Measurements from ENCODE around the gene ZNF292.

ZNF292 gene

GRCh38 chr6:87210979-87211378 is 55.6 kb downstream of the ZNF292 start:
- TF ChIP-seq FOXP2 (optimal IDR thresholded peaks at IDR 0.05; ENCODE audit: control extremely low read depth, extremely low read length, insufficient read depth) (no peak), EZH2 (IDR thresholded peaks at IDR 0.05) (no peak), POLR2AphosphoS5 (IDR thresholded peaks at IDR 0.05; ENCODE audit: borderline replicate concordance, low read depth, low read length) (no peak)
- Histone ChIP-seq H3K9ac (ENCODE audit: insufficient read length) (no peak overlapping the region), H3K27ac (no peak overlapping the region), H3K9me3 (ENCODE audit: low read depth, low read length) (no peaks in the 10 kb centered on the region), H3K4me3 (no peak overlapping the region), H3K36me3 (ENCODE audit: insufficient read depth, low read length) (peaks cover 21% of the 10 kb centered on the region)
- no peak for DNase-seq (ENCODE audit: low read depth, low spot score)

- no peaks in the 10 kb centered on the region for H3K9me3 ChIP-seq (ENCODE audit: low read depth, low read length)
- no peak for TF ChIP-seq EZH2 (IDR thresholded peaks at IDR 0.05)
- TF ChIP-seq POLR2AphosphoS5 (IDR thresholded peaks at IDR 0.05; ENCODE audit: borderline replicate concordance, low read depth, low read length): no peak
- TF ChIP-seq FOXP2 (optimal IDR thresholded peaks at IDR 0.05; ENCODE audit: control extremely low read depth, extremely low read length, insufficient read depth): no peak
- no peak overlapping the region for H3K4me3 ChIP-seq
- peaks cover 29% of the 10 kb centered on the region for H3K36me3 ChIP-seq (ENCODE audit: insufficient read depth, low read length)
- H3K9ac ChIP-seq (ENCODE audit: insufficient read length): no peak overlapping the region
- no peak overlapping the region for H3K27ac ChIP-seq
- no peak for DNase-seq (ENCODE audit: low read depth, low spot score)
Measured at GRCh38 chr6:87212596-87212995, 57.2 kb downstream of the ZNF292 start.

GRCh38 chr6:87213364-87213763 is 58.0 kb downstream of the ZNF292 start:
- peaks cover 35% of the 10 kb centered on the region for H3K36me3 ChIP-seq (ENCODE audit: insufficient read depth, low read length)
- no peak overlapping the region for H3K27ac ChIP-seq
- no peak overlapping the region for H3K4me3 ChIP-seq
- no peak for DNase-seq (ENCODE audit: low read depth, low spot score)
- H3K9me3 ChIP-seq (ENCODE audit: low read depth, low read length): no peaks in the 10 kb centered on the region
- H3K9ac ChIP-seq (ENCODE audit: insufficient read length): no peak overlapping the region
- no peak for TF ChIP-seq EZH2 (IDR thresholded peaks at IDR 0.05)
- no peak for TF ChIP-seq FOXP2 (optimal IDR thresholded peaks at IDR 0.05; ENCODE audit: control extremely low read depth, extremely low read length, insufficient read depth)
- TF ChIP-seq POLR2AphosphoS5 (IDR thresholded peaks at IDR 0.05; ENCODE audit: borderline replicate concordance, low read depth, low read length): no peak

- no peak for DNase-seq (ENCODE audit: low read depth, low spot score)
- Histone ChIP-seq H3K9ac (ENCODE audit: insufficient read length) (no peak overlapping the region), H3K27ac (no peak overlapping the region), H3K4me3 (no peak overlapping the region), H3K9me3 (ENCODE audit: low read depth, low read length) (no peaks in the 10 kb centered on the region), H3K36me3 (ENCODE audit: insufficient read depth, low read length) (peaks cover 40% of the 10 kb centered on the region)
- TF ChIP-seq EZH2 (IDR thresholded peaks at IDR 0.05) (no peak), FOXP2 (optimal IDR thresholded peaks at IDR 0.05; ENCODE audit: control extremely low read depth, extremely low read length, insufficient read depth) (no peak), POLR2AphosphoS5 (IDR thresholded peaks at IDR 0.05; ENCODE audit: borderline replicate concordance, low read depth, low read length) (no peak)
Measured at GRCh38 chr6:87214831-87215230, 59.5 kb downstream of the ZNF292 start.

GRCh38 chr6:87220997-87221396 is 65.6 kb downstream of the ZNF292 start:
- H3K27ac ChIP-seq: no peak overlapping the region
- H3K9ac ChIP-seq (ENCODE audit: insufficient read length): no peak overlapping the region
- no peak overlapping the region for H3K4me3 ChIP-seq
- H3K9me3 ChIP-seq (ENCODE audit: low read depth, low read length): no peaks in the 10 kb centered on the region
- DNase-seq (ENCODE audit: low read depth, low spot score): no peak
- no peak for TF ChIP-seq EZH2 (IDR thresholded peaks at IDR 0.05)
- TF ChIP-seq FOXP2 (optimal IDR thresholded peaks at IDR 0.05; ENCODE audit: control extremely low read depth, extremely low read length, insufficient read depth): no peak
- no peak for TF ChIP-seq POLR2AphosphoS5 (IDR thresholded peaks at IDR 0.05; ENCODE audit: borderline replicate concordance, low read depth, low read length)
- H3K36me3 ChIP-seq (ENCODE audit: insufficient read depth, low read length): peaks cover 78% of the 10 kb centered on the region

GRCh38 chr6:87222676-87223075 is 67.3 kb downstream of the ZNF292 start:
- Histone ChIP-seq H3K4me3 (no peak overlapping the region), H3K9me3 (ENCODE audit: low read depth, low read length) (no peaks in the 10 kb centered on the region), H3K9ac (ENCODE audit: insufficient read length) (no peak overlapping the region), H3K27ac (no peak overlapping the region), H3K36me3 (ENCODE audit: insufficient read depth, low read length) (peaks cover 72% of the 10 kb centered on the region)
- DNase-seq (ENCODE audit: low read depth, low spot score): no peak
- TF ChIP-seq FOXP2 (optimal IDR thresholded peaks at IDR 0.05; ENCODE audit: control extremely low read depth, extremely low read length, insufficient read depth) (no peak), POLR2AphosphoS5 (IDR thresholded peaks at IDR 0.05; ENCODE audit: borderline replicate concordance, low read depth, low read length) (no peak), EZH2 (IDR thresholded peaks at IDR 0.05) (no peak)

- peaks cover 74% of the 10 kb centered on the region for H3K36me3 ChIP-seq (ENCODE audit: insufficient read depth, low read length)
- peak overlapping the region; percentile 51 for H3K27ac ChIP-seq
- no peak overlapping the region for H3K9ac ChIP-seq (ENCODE audit: insufficient read length)
- DNase-seq (ENCODE audit: low read depth, low spot score): no peak
- no peaks in the 10 kb centered on the region for H3K9me3 ChIP-seq (ENCODE audit: low read depth, low read length)
- H3K4me3 ChIP-seq: no peak overlapping the region
- no peak for TF ChIP-seq FOXP2 (optimal IDR thresholded peaks at IDR 0.05; ENCODE audit: control extremely low read depth, extremely low read length, insufficient read depth)
- TF ChIP-seq POLR2AphosphoS5 (IDR thresholded peaks at IDR 0.05; ENCODE audit: borderline replicate concordance, low read depth, low read length): no peak
- TF ChIP-seq EZH2 (IDR thresholded peaks at IDR 0.05): no peak
Measured at GRCh38 chr6:87224971-87225370, 69.6 kb downstream of the ZNF292 start.

GRCh38 chr6:87225511-87225910 is 70.1 kb downstream of the ZNF292 start:
- Histone ChIP-seq H3K9me3 (ENCODE audit: low read depth, low read length) (no peaks in the 10 kb centered on the region), H3K9ac (ENCODE audit: insufficient read length) (no peak overlapping the region), H3K4me3 (no peak overlapping the region), H3K36me3 (ENCODE audit: insufficient read depth, low read length) (peaks cover 70% of the 10 kb centered on the region), H3K27ac (peak overlapping the region; percentile 51)
- DNase-seq (ENCODE audit: low read depth, low spot score): no peak
- TF ChIP-seq POLR2AphosphoS5 (IDR thresholded peaks at IDR 0.05; ENCODE audit: borderline replicate concordance, low read depth, low read length): no peak
- no peak for TF ChIP-seq EZH2 (IDR thresholded peaks at IDR 0.05)

GRCh38 chr6:87225937-87226336 is 70.6 kb downstream of the ZNF292 start:
- Histone ChIP-seq H3K27ac (peak overlapping the region; percentile 2; the same call in 1 of the 2 replicates), H3K9ac (ENCODE audit: insufficient read length) (no peak overlapping the region), H3K4me3 (no peak overlapping the region), H3K9me3 (ENCODE audit: low read depth, low read length) (no peaks in the 10 kb centered on the region), H3K36me3 (ENCODE audit: insufficient read depth, low read length) (peaks cover 66% of the 10 kb centered on the region)
- no peak for TF ChIP-seq EZH2 (IDR thresholded peaks at IDR 0.05)
- TF ChIP-seq POLR2AphosphoS5 (IDR thresholded peaks at IDR 0.05; ENCODE audit: borderline replicate concordance, low read depth, low read length): no peak
- TF ChIP-seq FOXP2 (optimal IDR thresholded peaks at IDR 0.05; ENCODE audit: control extremely low read depth, extremely low read length, insufficient read depth): no peak
- DNase-seq (ENCODE audit: low read depth, low spot score): no peak

Measured in SK-N-MC (cell line).